GM12878 (cell line): Measurements from ENCODE around the gene PARK7. TPM values are rescaled to one million over a fixed set of nuclear protein-coding genes. Genes with fewer than 3 reads are reported as not detected.

Experiments used
- ATF2 ChIP-seq: IDR thresholded peaks from 2 replicates; pipeline ENCODE4 v1.6.1; 2012; ENCODE audit warnings: low read length, inconsistent platforms
- BCLAF1 ChIP-seq: fragments of 450-650 bp; IDR thresholded peaks from 2 replicates; pipeline ENCODE4 v1.6.1; 2017; ENCODE audit warnings: antibody characterized with exemption, mild to moderate bottlenecking, moderate library complexity
- CEBPB ChIP-seq, 2 experiments: fragments of 150-350 bp in 1 of 2; IDR thresholded peaks; 2 replicates each; pipeline ENCODE4 v1.6.1; 2012 to 2014; ENCODE audit warnings: low read depth in 2 of 2, low read length in 2 of 2, borderline replicate concordance in 1 of 2, inconsistent platforms in 1 of 2
- E2F4 ChIP-seq: IDR thresholded peaks from 2 replicates; pipeline ENCODE4 v1.6.1; 2012; ENCODE audit warnings: low read depth, low read length, improper control_type of control experiment
- FOS ChIP-seq: IDR thresholded peaks from 3 replicates; pipeline ENCODE4 v1.6.1; 2011; ENCODE audit warnings: borderline replicate concordance; ENCODE audit not compliant: insufficient read length; ENCODE audit errors: extremely low read depth
- FOXM1 ChIP-seq: IDR thresholded peaks from 2 replicates; pipeline ENCODE4 v1.6.1; 2012; ENCODE audit warnings: low read depth, mild to moderate bottlenecking, inconsistent platforms, low read length, moderate library complexity
- IRF4 ChIP-seq: IDR thresholded peaks from 2 replicates; pipeline ENCODE4 v1.6.1; 2011; ENCODE audit warnings: low read depth, low read length
- MTA2 ChIP-seq: fragments of 450-650 bp; IDR thresholded peaks from 2 replicates; pipeline ENCODE4 v1.6.1; 2016; ENCODE audit warnings: low read depth, mild to moderate bottlenecking, moderate library complexity
- MTA3 ChIP-seq: IDR thresholded peaks from 2 replicates; pipeline ENCODE4 v1.6.1; 2012; ENCODE audit warnings: low read length, inconsistent platforms, borderline replicate concordance
- NFIC ChIP-seq: IDR thresholded peaks from 2 replicates; pipeline ENCODE4 v1.6.1; 2012; ENCODE audit warnings: low read depth, mild to moderate bottlenecking, inconsistent platforms, low read length, moderate library complexity
- POU2F2 ChIP-seq: IDR thresholded peaks from 3 replicates; pipeline ENCODE4 v1.6.1; 2011; ENCODE audit warnings: low read depth, mild to moderate bottlenecking, low read length, borderline replicate concordance
- PRDM15 ChIP-seq: fragments of 450-650 bp; formaldehyde crosslinking; IDR thresholded peaks from 2 replicates; pipeline ENCODE4 v1.4.0; 2020; ENCODE audit warnings: mild to moderate bottlenecking, moderate library complexity
- RELB ChIP-seq: fragments of 450-650 bp; IDR thresholded peaks from 2 replicates; pipeline ENCODE4 v1.6.1; 2017; ENCODE audit warnings: low read depth, mild to moderate bottlenecking, moderate library complexity
- RUNX3 ChIP-seq: IDR thresholded peaks from 2 replicates; pipeline ENCODE4 v1.6.1; 2012; ENCODE audit warnings: low read length, inconsistent platforms
- SP1 ChIP-seq: IDR thresholded peaks from one replicate; pipeline ENCODE4 v1.6.1; 2011; ENCODE audit warnings: low read depth, low read length
- SPI1 ChIP-seq: IDR thresholded peaks from 2 replicates; pipeline ENCODE4 v1.6.1; 2011; ENCODE audit warnings: low read depth, mild to moderate bottlenecking, low read length, moderate library complexity, borderline replicate concordance; ENCODE audit not compliant: insufficient read depth
- TCF12 ChIP-seq: IDR thresholded peaks from 2 replicates; pipeline ENCODE4 v1.6.1; 2011; ENCODE audit warnings: low read depth, mild to moderate bottlenecking, low read length
- ZBED1 ChIP-seq: IDR thresholded peaks from 2 replicates; pipeline ENCODE4 v1.6.1; 2016; ENCODE audit warnings: borderline replicate concordance
- polyA plus RNA-seq, 11 experiments: library from polyadenylated mRNA; depleted of rRNA in 4 of 11; unstranded in 6 of 11; stranded (reverse) in 5 of 11; fragments of >200 nt; fragmentation: Nextera tagmentation in 4 of 11; fragmentation: Illumina TruSeq in 1 of 11; extraction: Ambion mirVana in 4 of 11; extraction: Trizol in 1 of 11; gene quantifications; 1 replicate in 1 of 11; 2 replicates in 10 of 11; pipeline versions ENCODE4 v1.2.1 to v1.2.3, GENCODE V29; 2011 to 2016; ENCODE audit warnings: inconsistent platforms in 2 of 11, missing spikeins in 2 of 11, low read depth in 1 of 11
- total RNA-seq, 4 experiments: library from RNA; depleted of rRNA in 3 of 4; stranded (reverse); fragments of >200 nt in 3 of 4; fragmentation: Illumina TruSeq in 1 of 4; extraction: Trizol in 1 of 4; gene quantifications; 2 replicates each; pipeline versions ENCODE4 v1.2.1 to v1.2.3, GENCODE V29; 2013 to 2021

PARK7 gene
- total and polyA plus RNA-seq, 10 of the 15 experiments (the other 5 are each of a cell fraction or from before 2014, with no cell fraction given), result 267 to 1,056 (median 495) TPM

- TF ChIP-seq E2F4, result no peak
- peak; percentile 88 for TF ChIP-seq MTA2
- TF ChIP-seq RUNX3, result peak; percentile 99
- no peak for TF ChIP-seq BCLAF1
- TF ChIP-seq POU2F2, result peak; percentile 82; the same call in 1 of the 3 replicates
- TF ChIP-seq SPI1, result peak; percentile 35; the same call in 1 of the 2 replicates
- peak; percentile 78 for TF ChIP-seq FOXM1
- TF ChIP-seq ATF2, result peak; percentile 76
- TF ChIP-seq CEBPB (IDR thresholded peaks at IDR 0.05; ENCODE audit: borderline replicate concordance in 1 of 2, low read depth in 2 of 2, low read length in 2 of 2), result peak in 1 of 2 experiments; percentile 56; a peak in 1 of 4 replicates
- no peak for TF ChIP-seq PRDM15 (CRISPR knock-in tag)
- TF ChIP-seq IRF4, result peak; percentile 93
- 0 out of 2 replicates have a peak, but pooled peaks have one; percentile 44 for TF ChIP-seq ZBED1
- peak; percentile 90 for TF ChIP-seq NFIC
- peak; percentile 20 for TF ChIP-seq SP1
- peak; percentile 85 for TF ChIP-seq MTA3
- peak; percentile 80 for TF ChIP-seq RELB
- no peak for TF ChIP-seq FOS
- TF ChIP-seq TCF12, result 0 out of 2 replicates have a peak, but pooled peaks have one; percentile 18
Observed at GRCh38 chr1:7993593-7994479, 32.3 kb downstream of the PARK7 start (continued).
